ENCODE results near the gene TLE3.

DNA sequence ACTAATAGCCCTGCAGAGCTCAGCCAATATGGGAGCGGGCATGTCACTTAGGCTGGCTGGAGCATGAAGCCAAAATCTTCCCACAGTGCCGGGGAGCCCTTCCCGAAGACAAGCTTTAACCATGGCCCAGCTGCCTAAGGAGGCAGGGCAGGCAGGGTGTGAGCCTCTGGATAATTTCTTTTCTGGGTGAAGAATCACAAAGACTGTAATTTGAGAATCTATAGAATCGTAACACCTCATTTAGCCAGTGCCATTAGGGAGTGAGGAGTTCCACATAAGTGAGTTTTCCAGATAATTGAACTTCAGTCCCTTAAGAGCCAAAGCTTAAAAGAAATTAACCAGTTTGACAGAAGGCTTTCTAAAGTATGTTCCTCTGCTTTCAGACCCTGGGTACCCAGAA, 40.2 kb upstream of the TLE3 start:
- no peak for TF ChIP-seq SUZ12 (IDR thresholded peaks at IDR 0.05; ENCODE audit: extremely low read depth, insufficient read depth, insufficient read length)
- no peak for TF ChIP-seq ZNF274 (IDR thresholded peaks at IDR 0.05; ENCODE audit: low read depth, low read length)
- no peak for TF ChIP-seq YY1 (IDR thresholded peaks at IDR 0.05; ENCODE audit: insufficient read depth, insufficient read length)
